ENCODE data around the gene PLEKHM3.

Gene PLEKHM3

DNA sequence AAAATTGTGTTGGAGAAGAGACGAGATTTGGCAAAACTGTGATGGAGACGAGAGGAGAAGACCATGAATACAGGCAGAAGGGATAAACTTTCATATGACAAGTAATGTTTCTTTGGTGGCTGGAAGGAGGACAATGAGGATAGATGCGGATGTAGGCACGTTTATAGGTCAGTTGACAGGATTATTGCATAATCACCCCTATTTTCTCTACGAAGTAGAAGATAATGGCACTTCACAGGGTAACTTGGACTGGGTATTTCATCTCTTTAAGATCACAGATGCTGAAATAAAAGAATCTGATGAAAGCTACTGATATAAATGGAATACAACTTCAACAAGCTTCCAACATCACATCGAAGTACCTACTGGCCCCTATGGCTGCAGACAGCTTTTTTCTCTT is 81.0 kb downstream of the PLEKHM3 start:
- TF ChIP-seq, protein P1, sequence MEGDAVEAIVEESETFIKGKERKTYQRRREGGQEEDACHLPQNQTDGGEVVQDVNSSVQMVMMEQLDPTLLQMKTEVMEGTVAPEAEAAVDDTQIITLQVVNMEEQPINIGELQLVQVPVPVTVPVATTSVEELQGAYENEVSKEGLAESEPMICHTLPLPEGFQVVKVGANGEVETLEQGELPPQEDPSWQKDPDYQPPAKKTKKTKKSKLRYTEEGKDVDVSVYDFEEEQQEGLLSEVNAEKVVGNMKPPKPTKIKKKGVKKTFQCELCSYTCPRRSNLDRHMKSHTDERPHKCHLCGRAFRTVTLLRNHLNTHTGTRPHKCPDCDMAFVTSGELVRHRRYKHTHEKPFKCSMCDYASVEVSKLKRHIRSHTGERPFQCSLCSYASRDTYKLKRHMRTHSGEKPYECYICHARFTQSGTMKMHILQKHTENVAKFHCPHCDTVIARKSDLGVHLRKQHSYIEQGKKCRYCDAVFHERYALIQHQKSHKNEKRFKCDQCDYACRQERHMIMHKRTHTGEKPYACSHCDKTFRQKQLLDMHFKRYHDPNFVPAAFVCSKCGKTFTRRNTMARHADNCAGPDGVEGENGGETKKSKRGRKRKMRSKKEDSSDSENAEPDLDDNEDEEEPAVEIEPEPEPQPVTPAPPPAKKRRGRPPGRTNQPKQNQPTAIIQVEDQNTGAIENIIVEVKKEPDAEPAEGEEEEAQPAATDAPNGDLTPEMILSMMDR (IDR thresholded peaks at IDR 0.05; ENCODE audit: low read depth, low read length) = no peak
- DNase-seq (ENCODE audit: low read depth in 2 of 2) = no peak
- H3K4me3 ChIP-seq (replicated peaks in 1 of 2; ENCODE audit: low read depth in 2 of 2, low read length in 2 of 2) = no peak overlapping the region

DNA sequence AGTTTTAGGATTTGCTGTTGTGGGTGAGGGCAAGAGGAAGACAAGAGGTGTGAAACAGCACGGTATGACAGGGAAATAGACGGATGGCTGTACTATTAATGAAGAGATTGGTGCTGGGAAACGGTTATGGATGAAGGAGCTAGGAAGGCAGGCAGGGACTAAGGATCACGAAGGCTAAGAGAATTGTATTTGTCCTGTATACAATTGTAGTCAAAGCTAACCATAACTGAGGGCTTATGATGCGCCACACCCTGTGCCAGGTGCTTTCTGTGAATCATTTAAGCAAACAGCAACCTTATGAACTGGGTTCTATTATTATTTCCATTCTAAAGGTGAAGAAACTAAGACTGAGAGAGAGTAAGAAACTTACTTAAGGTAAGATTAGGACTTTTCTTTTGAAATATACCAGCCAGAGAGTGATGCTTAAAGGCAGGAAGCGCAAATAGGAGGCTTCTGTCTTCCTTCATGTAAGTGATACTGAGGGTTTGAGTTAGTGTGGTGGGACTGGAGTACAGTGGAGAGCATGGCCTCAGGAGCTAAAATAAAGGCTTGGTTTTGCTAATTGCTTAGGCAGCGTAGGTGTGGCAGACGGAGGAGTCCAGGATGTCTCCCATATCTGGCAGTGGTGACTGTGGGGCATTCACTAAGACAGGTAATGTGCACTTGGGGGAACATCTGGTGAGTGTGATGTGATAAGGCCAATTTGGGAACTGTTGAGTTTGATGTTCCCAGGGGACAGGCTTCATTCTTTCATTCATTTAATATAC is 85.8 kb downstream of the PLEKHM3 start:
- DNase-seq (ENCODE audit: low read depth in 2 of 2) = no peak
- H3K4me3 ChIP-seq (replicated peaks in 1 of 2; ENCODE audit: low read depth in 2 of 2, low read length in 2 of 2) = no peak overlapping the region
- TF ChIP-seq, protein P1 (IDR thresholded peaks at IDR 0.05; ENCODE audit: low read depth, low read length) = no peak

DNA sequence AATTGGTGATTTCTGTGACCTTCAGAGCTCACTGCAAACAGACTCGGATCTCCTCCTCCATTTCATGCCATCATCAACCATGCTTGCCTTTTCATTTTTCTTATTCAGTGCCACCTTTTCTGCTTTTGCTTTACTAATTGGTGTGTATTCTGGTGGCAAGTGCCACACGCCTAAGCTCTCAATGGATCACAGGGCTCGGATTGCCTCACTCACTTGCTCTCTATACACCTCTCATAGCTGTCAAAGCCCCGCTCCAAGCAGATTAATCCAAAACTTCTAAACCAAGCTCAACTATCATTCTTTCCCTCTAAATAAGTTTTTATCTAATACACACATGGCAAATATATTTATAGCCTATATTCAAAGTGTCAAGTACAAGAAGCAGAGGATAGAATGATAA is 86.4 kb downstream of the PLEKHM3 start:
- no peak for DNase-seq (ENCODE audit: low read depth in 2 of 2)
- TF ChIP-seq, protein P1 (IDR thresholded peaks at IDR 0.05; ENCODE audit: low read depth, low read length) = no peak
- H3K4me3 ChIP-seq (replicated peaks in 1 of 2; ENCODE audit: low read depth in 2 of 2, low read length in 2 of 2) = no peak overlapping the region

DNA sequence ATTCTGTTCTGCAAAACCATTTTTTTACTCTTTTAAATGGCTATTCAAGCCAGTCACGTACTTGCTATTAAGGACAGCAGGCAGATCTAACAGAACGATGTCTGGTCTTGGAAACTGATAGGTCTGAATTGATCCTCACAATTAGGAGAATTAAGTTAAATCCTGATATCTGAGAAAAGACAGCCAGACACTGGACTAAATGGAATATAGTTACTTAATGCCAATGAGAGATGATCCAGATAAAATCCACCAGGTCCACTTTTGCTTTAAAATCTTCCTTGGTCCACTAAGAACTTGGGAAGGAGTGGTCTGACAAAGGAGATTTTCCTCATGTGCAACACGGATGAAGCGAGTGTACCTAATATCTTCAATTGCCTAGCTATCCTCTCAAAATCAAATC is 86.9 kb downstream of the PLEKHM3 start:
- TF ChIP-seq, protein P1 (IDR thresholded peaks at IDR 0.05; ENCODE audit: low read depth, low read length) = no peak
- DNase-seq (ENCODE audit: low read depth in 2 of 2) = no peak
- no peak overlapping the region for H3K4me3 ChIP-seq (replicated peaks in 1 of 2; ENCODE audit: low read depth in 2 of 2, low read length in 2 of 2)

DNA sequence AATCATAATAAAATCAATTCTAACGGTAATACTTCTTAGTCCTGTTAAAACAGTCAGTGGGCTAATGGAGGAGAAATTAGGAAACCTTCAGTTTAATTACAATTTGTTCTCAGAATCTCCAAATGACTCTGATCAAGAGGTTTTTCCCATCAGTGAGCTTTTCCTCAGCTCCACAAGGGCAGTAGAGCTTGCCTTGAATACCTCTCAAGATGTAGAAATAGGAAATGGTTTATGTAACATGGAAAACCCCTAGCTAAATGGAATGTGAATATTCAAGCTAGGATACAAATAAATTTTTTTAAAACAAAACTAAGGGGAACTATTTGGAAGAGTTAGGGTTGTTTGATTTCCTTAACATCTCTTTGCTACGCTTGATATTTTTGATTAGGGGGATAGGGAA is 87.5 kb downstream of the PLEKHM3 start:
- DNase-seq (ENCODE audit: low read depth in 2 of 2) = peak; percentile 34 to 57
- no peak overlapping the region for H3K4me3 ChIP-seq (replicated peaks in 1 of 2; ENCODE audit: low read depth in 2 of 2, low read length in 2 of 2)
- TF ChIP-seq, protein P1 (IDR thresholded peaks at IDR 0.05; ENCODE audit: low read depth, low read length) = no peak

DNA sequence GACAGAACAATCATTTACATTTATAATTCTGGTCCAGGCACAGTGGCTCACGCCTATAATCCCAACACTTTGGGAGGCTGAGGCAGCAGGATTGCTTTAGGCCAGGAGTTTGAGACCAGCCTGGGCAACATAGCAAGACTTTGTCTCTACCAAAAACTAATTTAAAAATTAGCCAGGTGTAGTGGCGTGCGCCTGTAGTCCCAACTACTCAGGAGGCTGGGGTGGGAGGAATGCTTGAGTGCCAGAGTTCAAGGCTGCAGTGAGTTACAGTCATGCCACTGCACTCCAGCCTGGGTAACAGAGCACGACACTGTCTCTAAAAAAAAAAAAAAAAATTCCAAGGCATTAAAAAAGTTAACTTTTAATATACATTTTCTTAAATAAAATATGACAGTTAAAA is 88.1 kb downstream of the PLEKHM3 start:
- H3K4me3 ChIP-seq (replicated peaks in 1 of 2; ENCODE audit: low read depth in 2 of 2, low read length in 2 of 2) = no peak overlapping the region
- no peak for DNase-seq (ENCODE audit: low read depth in 2 of 2)
- TF ChIP-seq, protein P1 (IDR thresholded peaks at IDR 0.05; ENCODE audit: low read depth, low read length) = no peak

DNA sequence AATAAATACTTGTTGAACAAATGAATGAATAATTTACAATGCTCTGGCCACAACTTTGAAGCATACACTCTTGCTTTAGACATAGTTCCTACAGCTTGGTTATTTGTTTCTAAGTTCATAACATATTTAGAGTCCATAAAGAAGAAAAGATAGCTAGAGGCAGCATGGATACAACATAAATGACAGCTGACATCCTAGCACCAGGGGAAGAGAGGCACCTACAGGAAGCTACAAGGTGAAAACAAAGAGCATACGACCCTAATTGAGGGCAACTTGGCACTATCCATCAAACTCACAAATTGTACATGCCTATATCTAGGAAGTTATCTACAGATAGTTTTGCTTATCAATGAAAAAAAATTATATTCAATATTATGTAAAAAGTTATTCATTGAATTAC is 88.9 kb downstream of the PLEKHM3 start:
- no peak overlapping the region for H3K4me3 ChIP-seq (replicated peaks in 1 of 2; ENCODE audit: low read depth in 2 of 2, low read length in 2 of 2)
- DNase-seq (ENCODE audit: low read depth in 2 of 2) = no peak
- TF ChIP-seq, protein P1 (IDR thresholded peaks at IDR 0.05; ENCODE audit: low read depth, low read length) = no peak
